Limb (tissue), 2 donors: ENCODE results near the gene MEF2A.
A peak's percentile ranks its signal among the peaks of the same experiment; 100 is the strongest.

ENCODE experiments used
- DNase-seq, 2 donors: peaks; one replicate each; pipeline ENCODE4 v3.0.0-alpha.2; 2016; ENCODE audit errors: extremely low spot score in 2 of 2

MEF2A gene

GRCh38 chr15:99562238-99562637, 3.5 kb upstream of the MEF2A start:
- no peak for DNase-seq

GRCh38 chr15:99564221-99565048, 1.3 kb upstream of the MEF2A start:
- DNase-seq, result peak in 1 of 2 donors; percentile 47

- DNase-seq, result no peak
Observed at GRCh38 chr15:99565049-99565298, 810 bp upstream of the MEF2A start.

GRCh38 chr15:99566157-99566897, 543 bp downstream of the MEF2A start:
- DNase-seq, result peak in 1 of 2 donors; percentile 72

GRCh38 chr15:99568625-99569352, 3.0 kb downstream of the MEF2A start:
- DNase-seq, result no peak

- no peak for DNase-seq
Observed at GRCh38 chr15:99571299-99571698, 5.5 kb downstream of the MEF2A start.

- DNase-seq, result no peak
Observed at GRCh38 chr15:99574048-99574447, 8.3 kb downstream of the MEF2A start.

GRCh38 chr15:99574502-99574901, 8.7 kb downstream of the MEF2A start:
- no peak for DNase-seq

GRCh38 chr15:99578809-99579208, 13.0 kb downstream of the MEF2A start:
- no peak for DNase-seq

- no peak for DNase-seq
Observed at GRCh38 chr15:99580076-99580475, 14.3 kb downstream of the MEF2A start.

GRCh38 chr15:99582508-99582960, 16.8 kb downstream of the MEF2A start:
- DNase-seq, result no peak

GRCh38 chr15:99584081-99584600, 18.4 kb downstream of the MEF2A start:
- no peak for DNase-seq

GRCh38 chr15:99586121-99586520, 20.3 kb downstream of the MEF2A start:
- no peak for DNase-seq

- no peak for DNase-seq
Observed at GRCh38 chr15:99589801-99590200, 24.0 kb downstream of the MEF2A start.

GRCh38 chr15:99590913-99591646, 25.3 kb downstream of the MEF2A start:
- DNase-seq, result no peak

- DNase-seq, result no peak
Observed at GRCh38 chr15:99592145-99592791, 26.5 kb downstream of the MEF2A start.

GRCh38 chr15:99593070-99593469, 27.3 kb downstream of the MEF2A start:
- DNase-seq, result no peak

GRCh38 chr15:99594916-99595315, 29.1 kb downstream of the MEF2A start:
- DNase-seq, result no peak

GRCh38 chr15:99598296-99598695, 32.5 kb downstream of the MEF2A start:
- no peak for DNase-seq

GRCh38 chr15:99603828-99604227, 38.0 kb downstream of the MEF2A start:
- no peak for DNase-seq

GRCh38 chr15:99604865-99605264, 39.1 kb downstream of the MEF2A start:
- no peak for DNase-seq
